Measurements from ENCODE around the gene ATG16L1.

ATG16L1 gene

GRCh38 chr2:233226511-233227031 lies 24.9 kb upstream of the ATG16L1 start:
- in situ Hi-C loops (cut with HindIII; ENCODE audit: low sequenced_read_pairs): loop anchor here (5.0 to 25.0 kb wide), 3 partner anchors 84 to 364 kb away; partner anchors contain the start of gene SNORC

DNA sequence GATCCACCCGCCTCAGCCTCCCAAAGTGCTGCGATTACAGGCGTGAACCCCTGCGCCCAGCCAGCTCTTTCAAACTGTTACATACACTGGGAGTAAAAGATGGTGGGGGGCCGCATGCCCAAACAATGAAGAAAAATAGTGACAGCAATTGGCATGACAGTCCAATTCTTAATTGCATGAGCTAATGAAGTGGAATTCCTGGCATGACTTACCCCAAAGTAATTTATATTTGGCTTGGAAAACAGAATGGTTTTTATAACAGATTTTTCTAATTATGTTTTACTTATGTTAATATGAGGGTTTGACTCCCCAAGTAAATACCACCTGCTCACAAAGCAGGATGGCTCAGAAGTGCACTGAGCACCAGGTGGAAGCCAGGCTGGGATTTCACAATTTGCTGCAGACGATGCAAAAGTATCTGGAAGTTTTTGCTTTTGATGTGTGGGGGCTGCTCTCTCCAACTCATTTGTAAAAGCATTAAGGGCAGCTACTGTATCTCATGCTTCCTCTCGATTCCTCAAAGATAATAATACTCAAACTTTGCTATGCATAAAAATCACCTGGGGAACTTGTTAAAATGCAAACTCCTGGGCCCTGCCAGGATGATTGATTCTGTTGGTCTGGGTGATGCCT lies 24.0 kb upstream of the ATG16L1 start:
- in situ Hi-C loops (cut with HindIII; ENCODE audit: low sequenced_read_pairs): loop anchor here (5.0 to 25.0 kb wide), 3 partner anchors 85 to 365 kb away; partner anchors contain the start of gene SNORC

DNA sequence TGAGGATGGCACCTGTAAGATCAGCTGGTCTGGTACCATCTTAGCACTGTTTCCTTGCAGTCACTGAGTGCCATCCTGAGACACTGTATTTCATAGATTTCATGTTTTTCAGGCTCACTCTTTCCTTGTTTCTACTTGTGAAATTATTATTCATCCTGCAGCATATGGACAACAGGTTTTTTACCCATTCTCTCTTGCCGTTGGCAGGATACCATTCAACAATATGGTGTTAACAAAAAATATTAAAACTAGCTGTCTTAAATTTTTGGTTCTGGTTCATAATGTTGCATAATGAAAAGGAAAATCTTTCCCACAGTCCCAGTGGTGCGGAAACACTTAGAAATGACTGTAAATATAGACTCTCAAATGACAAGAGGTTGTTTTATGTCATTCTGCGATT lies 23.1 kb upstream of the ATG16L1 start:
- in situ Hi-C loops (cut with HindIII; ENCODE audit: low sequenced_read_pairs): loop anchor here (5.0 to 25.0 kb wide), 3 partner anchors 86 to 366 kb away; partner anchors contain the start of gene SNORC

GRCh38 chr2:233233618-233234230 lies 17.7 kb upstream of the ATG16L1 start:
- in situ Hi-C loops (cut with HindIII; ENCODE audit: low sequenced_read_pairs): loop anchor here (5.0 to 25.0 kb wide), 3 partner anchors 46 to 371 kb away; partner anchors contain the start of gene SNORC

DNA sequence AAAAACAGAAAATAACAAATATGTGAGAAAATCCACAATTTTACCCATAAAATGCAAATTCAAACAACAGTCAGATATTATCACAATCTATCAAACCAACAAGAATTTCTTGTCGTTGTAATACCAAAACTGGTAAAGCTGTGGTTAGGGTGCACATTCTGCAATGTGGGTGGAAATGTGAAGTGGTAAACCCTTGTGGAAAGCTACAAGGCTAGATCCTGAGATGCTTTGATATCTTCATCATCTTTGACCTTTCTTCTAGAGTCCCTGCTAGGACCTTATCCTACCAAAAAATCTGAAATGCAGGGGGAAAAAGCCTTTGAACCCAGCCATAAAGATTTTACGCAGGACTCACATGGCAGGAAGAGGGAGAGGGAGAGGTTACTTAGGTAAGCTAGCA lies 17.2 kb upstream of the ATG16L1 start:
- in situ Hi-C loops (cut with HindIII; ENCODE audit: low sequenced_read_pairs): loop anchor here (5.0 to 25.0 kb wide), 3 partner anchors 47 to 372 kb away; partner anchors contain the start of gene SNORC

DNA sequence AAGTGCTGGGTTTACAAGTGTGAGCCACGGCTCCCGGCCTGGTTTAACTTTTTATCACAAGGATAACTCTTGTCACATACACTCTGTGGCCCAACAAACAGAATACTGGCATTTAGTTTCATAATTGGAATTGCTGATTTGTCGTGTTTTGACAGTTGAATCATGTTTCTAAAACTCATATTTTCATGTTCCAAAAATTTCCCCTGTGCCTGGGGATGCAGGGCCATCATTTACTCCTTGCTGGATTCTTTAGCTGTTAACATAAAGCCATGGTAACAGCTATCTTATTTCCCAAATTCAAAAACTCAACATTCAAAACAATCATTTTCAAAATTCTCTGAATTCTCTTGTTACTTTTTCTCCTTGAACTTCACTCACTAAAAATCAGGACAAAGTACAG lies 16.5 kb upstream of the ATG16L1 start:
- in situ Hi-C loops (cut with HindIII; ENCODE audit: low sequenced_read_pairs): loop anchor here (5.0 to 25.0 kb wide), 3 partner anchors 48 to 373 kb away; partner anchors contain the start of gene SNORC

DNA sequence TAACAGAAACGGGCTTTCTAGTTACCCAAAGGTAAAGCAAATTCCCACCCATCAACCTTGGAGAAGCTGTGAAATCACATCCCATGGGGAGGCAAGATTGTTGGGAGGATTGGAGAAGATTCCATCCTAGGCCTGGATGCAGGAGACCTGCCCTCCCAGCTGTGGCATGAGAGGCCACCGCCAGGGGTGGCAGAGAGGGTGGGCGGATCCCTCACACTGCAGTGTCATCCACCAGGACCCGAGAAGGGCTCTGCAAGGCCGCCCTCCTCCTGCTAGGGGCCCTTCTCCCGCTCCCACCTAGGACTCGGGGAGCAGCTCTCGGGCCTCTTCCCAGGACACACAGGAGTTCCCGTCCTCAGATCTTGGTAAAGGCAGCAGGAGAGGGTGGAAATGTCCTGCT lies 15.5 kb upstream of the ATG16L1 start:
- in situ Hi-C loops (cut with HindIII; ENCODE audit: low sequenced_read_pairs): loop anchor here (25.0 kb wide), 2 partner anchors 149 to 374 kb away; partner anchors contain the start of gene SNORC

DNA sequence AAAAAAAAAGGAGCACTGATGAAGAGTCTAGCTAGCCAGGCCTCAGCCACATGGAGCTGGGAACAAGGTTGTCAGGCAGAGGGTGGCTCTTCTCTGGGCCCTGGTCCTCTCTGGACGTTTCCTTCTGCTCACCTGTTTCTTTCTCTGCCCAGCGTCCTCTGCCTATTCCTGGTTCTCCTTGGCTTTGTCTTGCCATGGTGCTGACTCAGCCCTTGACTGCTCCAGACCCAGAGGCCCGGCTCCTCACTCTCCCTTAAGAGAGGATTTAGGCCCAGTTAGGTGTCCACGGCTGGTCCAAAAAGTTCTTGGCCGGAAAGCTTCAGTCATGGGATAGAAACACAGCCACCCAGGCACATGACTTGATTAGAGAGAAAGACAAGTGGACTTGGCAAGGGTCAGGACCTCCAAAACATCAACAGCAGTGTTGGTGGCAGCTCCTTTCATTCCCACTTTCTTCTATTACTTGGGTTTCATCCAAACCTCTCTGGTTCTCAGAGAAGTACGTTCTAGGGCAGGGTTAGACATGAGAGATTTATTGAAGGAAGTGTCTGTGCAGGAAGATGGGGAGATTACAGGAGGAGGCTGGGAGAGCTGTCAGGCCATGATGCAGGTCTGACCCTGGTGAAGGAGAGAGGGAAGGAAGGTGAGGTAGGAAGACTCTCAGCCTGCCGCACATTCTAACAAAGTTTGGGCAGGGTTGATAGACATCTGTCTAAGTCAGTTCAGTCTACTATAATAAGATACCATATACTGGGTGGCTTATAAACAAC lies 14.5 kb upstream of the ATG16L1 start:
- in situ Hi-C loops (cut with HindIII; ENCODE audit: low sequenced_read_pairs): loop anchor here (25.0 kb wide), 2 partner anchors 150 to 375 kb away; partner anchors contain the start of gene SNORC

- in situ Hi-C loops (cut with HindIII; ENCODE audit: low sequenced_read_pairs): loop anchor here (25.0 kb wide), 2 partner anchors 154 to 379 kb away; partner anchors contain the start of gene SNORC
Measured at GRCh38 chr2:233240897-233241296, 10.6 kb upstream of the ATG16L1 start.

GRCh38 chr2:233241803-233242202 lies 9.7 kb upstream of the ATG16L1 start:
- in situ Hi-C loops (cut with HindIII; ENCODE audit: low sequenced_read_pairs): loop anchor here (25.0 kb wide), 2 partner anchors 155 to 380 kb away; partner anchors contain the start of gene SNORC

GRCh38 chr2:233242231-233242927 lies 9.1 kb upstream of the ATG16L1 start:
- in situ Hi-C loops (cut with HindIII; ENCODE audit: low sequenced_read_pairs): loop anchor here (25.0 kb wide), 2 partner anchors 155 to 380 kb away; partner anchors contain the start of gene SNORC

GRCh38 chr2:233243348-233243747 lies 8.1 kb upstream of the ATG16L1 start:
- in situ Hi-C loops (cut with HindIII; ENCODE audit: low sequenced_read_pairs): loop anchor here (25.0 kb wide), 2 partner anchors 156 to 381 kb away; partner anchors contain the start of gene SNORC

DNA sequence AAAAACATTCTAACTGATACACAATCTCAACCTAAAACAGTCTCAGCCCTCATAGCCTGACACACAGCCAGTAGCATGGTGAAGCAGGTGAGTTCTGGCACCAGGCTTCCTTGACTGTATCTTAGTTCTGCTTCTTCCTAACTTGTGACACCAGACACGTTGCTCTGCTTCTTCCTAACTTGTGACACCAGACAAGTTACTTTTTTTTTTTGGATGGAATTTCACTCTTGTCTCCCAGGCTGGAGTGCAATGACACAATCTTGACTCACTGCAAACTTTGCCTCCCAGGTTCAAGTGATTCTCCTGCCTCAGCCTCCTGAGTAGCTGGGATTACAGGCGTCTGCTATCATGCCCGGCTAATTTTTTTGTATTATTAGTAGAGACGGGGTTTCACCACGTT lies 6.7 kb upstream of the ATG16L1 start:
- in situ Hi-C loops (cut with HindIII; ENCODE audit: low sequenced_read_pairs): loop anchor here (25.0 kb wide), 2 partner anchors 158 to 383 kb away; partner anchors contain the start of gene SNORC

DNA sequence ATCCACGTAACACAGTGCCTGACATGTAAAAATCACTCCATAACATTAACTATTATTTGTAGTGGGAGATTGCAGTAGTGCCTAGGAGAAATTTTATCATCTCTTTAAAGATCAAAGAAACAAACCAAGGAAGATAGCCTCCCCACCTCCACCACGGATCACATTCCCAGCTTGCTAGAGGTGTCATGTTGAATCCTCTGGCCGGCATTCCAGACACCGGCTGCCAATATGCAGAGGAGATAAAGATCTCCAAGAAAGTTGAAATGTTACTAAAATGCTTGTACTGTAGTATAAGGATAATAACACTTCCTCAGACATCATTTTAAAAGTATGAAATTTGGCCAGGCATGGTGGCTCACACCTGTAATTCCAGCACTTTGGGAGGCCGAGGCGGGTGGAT lies 6.1 kb upstream of the ATG16L1 start:
- in situ Hi-C loops (cut with HindIII; ENCODE audit: low sequenced_read_pairs): loop anchor here (25.0 kb wide), 2 partner anchors 158 to 383 kb away; partner anchors contain the start of gene SNORC

- in situ Hi-C loops (cut with HindIII; ENCODE audit: low sequenced_read_pairs): loop anchor here (25.0 kb wide), 2 partner anchors 160 to 385 kb away; partner anchors contain the start of gene SNORC
Measured at GRCh38 chr2:233247116-233247515, 4.4 kb upstream of the ATG16L1 start.

- in situ Hi-C loops (cut with HindIII; ENCODE audit: low sequenced_read_pairs): loop anchor here (25.0 kb wide), 2 partner anchors 160 to 385 kb away; partner anchors contain the start of gene SNORC
Measured at GRCh38 chr2:233247744-233248143, 3.7 kb upstream of the ATG16L1 start.

GRCh38 chr2:233248999-233249398 lies 2.5 kb upstream of the ATG16L1 start:
- in situ Hi-C loops (cut with HindIII; ENCODE audit: low sequenced_read_pairs): loop anchor here (25.0 kb wide), 2 partner anchors 162 to 387 kb away; partner anchors contain the start of gene SNORC

DNA sequence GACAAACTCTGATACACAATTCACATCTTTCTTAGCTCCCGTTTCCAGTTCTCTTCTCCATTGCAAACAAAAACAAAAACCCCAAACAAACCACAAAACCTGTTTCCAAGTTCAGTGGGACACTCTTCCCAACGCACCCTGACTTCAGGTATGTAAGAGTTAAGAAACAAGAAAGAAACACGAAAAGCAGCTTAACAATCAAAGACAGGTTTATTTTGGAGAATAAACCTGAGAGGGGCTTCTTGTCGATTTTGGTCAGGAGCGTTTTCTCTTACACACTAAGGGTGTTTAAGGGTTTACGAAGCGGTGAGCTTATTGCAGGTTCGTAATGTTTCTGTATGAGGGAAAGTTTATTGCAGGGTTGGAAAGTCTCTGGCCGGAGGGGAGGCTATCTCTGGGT lies 905 bp upstream of the ATG16L1 start:
- in situ Hi-C loops (cut with HindIII; ENCODE audit: low sequenced_read_pairs): no loop called here

DNA sequence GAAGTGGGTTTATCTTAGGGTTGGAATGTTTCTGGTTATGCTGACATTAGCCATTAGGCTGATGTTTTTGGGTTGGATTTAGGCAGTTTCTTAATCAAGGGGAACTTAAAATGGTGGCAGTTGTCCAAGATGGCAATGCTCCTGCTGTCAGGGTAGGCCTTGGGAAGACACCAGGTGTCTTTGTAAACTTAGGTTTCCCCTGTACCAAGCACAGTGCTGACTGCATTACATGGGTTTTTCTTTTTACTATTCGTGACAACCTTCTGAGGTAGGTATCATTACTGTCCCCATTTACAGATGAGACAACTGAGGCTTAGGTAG lies 528 bp upstream of the ATG16L1 start:
- in situ Hi-C loops (cut with HindIII; ENCODE audit: low sequenced_read_pairs): no loop called here

DNA sequence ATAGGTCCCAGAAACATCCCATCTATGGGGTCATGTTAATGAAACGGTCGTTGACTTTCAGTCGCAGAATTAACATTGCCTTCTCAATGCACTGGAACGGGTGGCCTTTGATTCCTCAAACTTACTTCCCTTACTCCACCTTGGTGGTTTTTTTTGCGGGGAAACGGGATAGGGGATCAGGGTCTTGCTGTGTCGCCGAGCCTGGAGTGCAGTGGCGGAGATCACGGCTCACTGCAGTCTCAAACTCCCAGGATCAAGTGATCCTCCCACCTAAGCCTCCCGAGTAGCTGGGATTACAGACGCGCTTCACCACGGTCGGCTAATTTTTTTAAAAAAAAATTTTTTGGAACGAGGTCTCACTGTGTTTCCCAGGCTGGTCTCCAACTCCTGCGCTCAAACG lies 754 bp downstream of the ATG16L1 start:
- in situ Hi-C loops (cut with HindIII; ENCODE audit: low sequenced_read_pairs): no loop called here

Measured in endothelial cell of hepatic sinusoid (primary cell).